HepG2 (cell line): ENCODE results near the gene TAS1R3. TPM values are rescaled to one million over a fixed set of nuclear protein-coding genes. Genes with fewer than 3 reads are reported as not detected.

Source experiments
- AGO2 ChIP-seq: fragments of 200-400 bp; formaldehyde crosslinking; optimal IDR thresholded peaks from 2 replicates; pipeline ENCODE3; 2017; ENCODE audit warnings: mild to moderate bottlenecking, low read depth, low read length, moderate library complexity
- CHCHD3 ChIP-seq: sonication (generic); formaldehyde crosslinking; IDR thresholded peaks from 2 replicates; pipeline ENCODE4 v1.8.0; 2022; ENCODE audit warnings: mild to moderate bottlenecking, missing genetic modification reagents, moderate library complexity
- ELK4 ChIP-seq: sonication (generic); formaldehyde crosslinking; IDR thresholded peaks from 2 replicates; pipeline ENCODE4 v1.9.0; 2021; ENCODE audit warnings: missing genetic modification reagents, borderline replicate concordance
- HHEX ChIP-seq: IDR thresholded peaks from 2 replicates; pipeline ENCODE4 v1.6.1; 2016; ENCODE audit warnings: control low read depth
- NFE2L1 ChIP-seq: sonication (generic); formaldehyde crosslinking; IDR thresholded peaks from 2 replicates; pipeline ENCODE4 v1.4.0; 2020; ENCODE audit warnings: missing genetic modification reagents, mild to moderate bottlenecking, borderline replicate concordance
- NRL ChIP-seq: sonication (generic); formaldehyde crosslinking; IDR thresholded peaks from 2 replicates; pipeline ENCODE4 v1.5.0; 2020; ENCODE audit warnings: missing genetic modification reagents, mild to moderate bottlenecking, moderate library complexity, borderline replicate concordance
- RBFOX2 ChIP-seq: fragments of 200-400 bp; formaldehyde crosslinking; IDR thresholded peaks from 2 replicates; pipeline ENCODE4 v1.6.1; 2017; ENCODE audit warnings: low read depth, mild to moderate bottlenecking, low read length
- SIN3A ChIP-seq: IDR thresholded peaks from 2 replicates; pipeline ENCODE4 v1.6.1; 2011; ENCODE audit warnings: low read depth, mild to moderate bottlenecking, control low read depth, low read length, borderline replicate concordance
- SNAI1 ChIP-seq: sonication (generic); formaldehyde crosslinking; IDR thresholded peaks from 2 replicates; pipeline ENCODE4 v1.5.0; 2020; ENCODE audit warnings: mild to moderate bottlenecking, missing genetic modification reagents, borderline replicate concordance
- ZNF235 ChIP-seq: sonication (generic); formaldehyde crosslinking; IDR thresholded peaks from 2 replicates; pipeline ENCODE4 v1.8.1; 2023; ENCODE audit warnings: mild to moderate bottlenecking, missing genetic modification reagents, borderline replicate concordance
- ZNF296 ChIP-seq: sonication (generic); formaldehyde crosslinking; conservative IDR thresholded peaks from 2 replicates; pipeline ENCODE4 v1.5.0; 2020; ENCODE audit warnings: mild to moderate bottlenecking, missing genetic modification reagents
- ZNF619 ChIP-seq: sonication (generic); formaldehyde crosslinking; IDR thresholded peaks from 2 replicates; pipeline ENCODE4 v1.4.0; 2020; ENCODE audit warnings: mild to moderate bottlenecking, missing genetic modification reagents
- ZSCAN12 ChIP-seq: sonication (generic); formaldehyde crosslinking; IDR thresholded peaks from 2 replicates; pipeline ENCODE4 v1.9.0; 2021; ENCODE audit warnings: mild to moderate bottlenecking, missing genetic modification reagents
- polyA plus RNA-seq, 8 experiments: library from polyadenylated mRNA; depleted of rRNA in 3 of 8; stranded (reverse) in 7 of 8; unstranded in 1 of 8; fragments of >200 nt; fragmentation: Illumina TruSeq in 4 of 8; extraction: Trizol in 4 of 8; gene quantifications; 2 replicates each; pipeline versions ENCODE4 v1.2.1 to v1.2.3, GENCODE V29; 2011 to 2016; ENCODE audit warnings: low read depth in 4 of 8, missing spikeins in 1 of 8, mixed read lengths in 1 of 8; ENCODE audit not compliant: insufficient read depth in 1 of 8
- total RNA-seq, 5 experiments: library from RNA; depleted of rRNA; stranded (reverse); fragments of >200 nt; fragmentation: Illumina TruSeq; extraction: Trizol; gene quantifications; 2 replicates each; pipeline ENCODE4 v1.2.3, GENCODE V29; 2016; ENCODE audit warnings: low read depth in 1 of 5
- TF ChIP-seq, protein P1 (sequence below): sonication (generic); formaldehyde crosslinking; IDR thresholded peaks from 2 replicates; pipeline ENCODE4 v1.4.0; 2020; ENCODE audit warnings: missing genetic modification reagents
- TF ChIP-seq, protein P2 (sequence below): sonication (generic); formaldehyde crosslinking; conservative IDR thresholded peaks from 2 replicates; pipeline ENCODE4 v1.5.0; 2020; ENCODE audit warnings: missing genetic modification reagents
- TF ChIP-seq, protein P3 (sequence below): sonication (generic); formaldehyde crosslinking; IDR thresholded peaks from 2 replicates; pipeline ENCODE4 v1.4.0; 2020; ENCODE audit warnings: mild to moderate bottlenecking, missing genetic modification reagents
- TF ChIP-seq, protein P4 (sequence below): sonication (generic); formaldehyde crosslinking; IDR thresholded peaks from 2 replicates; pipeline ENCODE4 v1.8.0; 2022; ENCODE audit warnings: missing genetic modification reagents, mild to moderate bottlenecking, borderline replicate concordance

TAS1R3 gene
- total and polyA plus RNA-seq, 2 of the 13 experiments (the other 11 are each of a cell fraction or from before 2014, with no cell fraction given) = 0.13 to 0.15 TPM

GRCh38 chr1:1305300-1306069, 25.6 kb upstream of the TAS1R3 start (continued):
- TF ChIP-seq, protein P1, sequence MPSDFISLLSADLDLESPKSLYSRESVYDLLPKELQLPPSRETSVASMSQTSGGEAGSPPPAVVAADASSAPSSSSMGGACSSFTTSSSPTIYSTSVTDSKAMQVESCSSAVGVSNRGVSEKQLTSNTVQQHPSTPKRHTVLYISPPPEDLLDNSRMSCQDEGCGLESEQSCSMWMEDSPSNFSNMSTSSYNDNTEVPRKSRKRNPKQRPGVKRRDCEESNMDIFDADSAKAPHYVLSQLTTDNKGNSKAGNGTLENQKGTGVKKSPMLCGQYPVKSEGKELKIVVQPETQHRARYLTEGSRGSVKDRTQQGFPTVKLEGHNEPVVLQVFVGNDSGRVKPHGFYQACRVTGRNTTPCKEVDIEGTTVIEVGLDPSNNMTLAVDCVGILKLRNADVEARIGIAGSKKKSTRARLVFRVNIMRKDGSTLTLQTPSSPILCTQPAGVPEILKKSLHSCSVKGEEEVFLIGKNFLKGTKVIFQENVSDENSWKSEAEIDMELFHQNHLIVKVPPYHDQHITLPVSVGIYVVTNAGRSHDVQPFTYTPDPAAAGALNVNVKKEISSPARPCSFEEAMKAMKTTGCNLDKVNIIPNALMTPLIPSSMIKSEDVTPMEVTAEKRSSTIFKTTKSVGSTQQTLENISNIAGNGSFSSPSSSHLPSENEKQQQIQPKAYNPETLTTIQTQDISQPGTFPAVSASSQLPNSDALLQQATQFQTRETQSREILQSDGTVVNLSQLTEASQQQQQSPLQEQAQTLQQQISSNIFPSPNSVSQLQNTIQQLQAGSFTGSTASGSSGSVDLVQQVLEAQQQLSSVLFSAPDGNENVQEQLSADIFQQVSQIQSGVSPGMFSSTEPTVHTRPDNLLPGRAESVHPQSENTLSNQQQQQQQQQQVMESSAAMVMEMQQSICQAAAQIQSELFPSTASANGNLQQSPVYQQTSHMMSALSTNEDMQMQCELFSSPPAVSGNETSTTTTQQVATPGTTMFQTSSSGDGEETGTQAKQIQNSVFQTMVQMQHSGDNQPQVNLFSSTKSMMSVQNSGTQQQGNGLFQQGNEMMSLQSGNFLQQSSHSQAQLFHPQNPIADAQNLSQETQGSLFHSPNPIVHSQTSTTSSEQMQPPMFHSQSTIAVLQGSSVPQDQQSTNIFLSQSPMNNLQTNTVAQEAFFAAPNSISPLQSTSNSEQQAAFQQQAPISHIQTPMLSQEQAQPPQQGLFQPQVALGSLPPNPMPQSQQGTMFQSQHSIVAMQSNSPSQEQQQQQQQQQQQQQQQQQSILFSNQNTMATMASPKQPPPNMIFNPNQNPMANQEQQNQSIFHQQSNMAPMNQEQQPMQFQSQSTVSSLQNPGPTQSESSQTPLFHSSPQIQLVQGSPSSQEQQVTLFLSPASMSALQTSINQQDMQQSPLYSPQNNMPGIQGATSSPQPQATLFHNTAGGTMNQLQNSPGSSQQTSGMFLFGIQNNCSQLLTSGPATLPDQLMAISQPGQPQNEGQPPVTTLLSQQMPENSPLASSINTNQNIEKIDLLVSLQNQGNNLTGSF = no peak
- TF ChIP-seq ZNF619 (CRISPR knock-in tag) (no peak), ZNF235 (CRISPR knock-in tag) (0 out of 2 replicates have a peak, but pooled peaks have one; percentile 16), SIN3A (peak; percentile 71; the same call in 1 of the 2 replicates), AGO2 (peak; percentile 16), RBFOX2 (peak; percentile 50), ZNF296 (CRISPR knock-in tag) (0 out of 2 replicates have a peak, but pooled peaks have one; percentile 62), NFE2L1 (CRISPR knock-in tag) (peak; percentile 76), NRL (CRISPR knock-in tag) (0 out of 2 replicates have a peak, but pooled peaks have one; percentile 26), HHEX (CRISPR knock-in tag) (no peak), ELK4 (no peak), SNAI1 (no peak), ZSCAN12 (no peak), CHCHD3 (CRISPR knock-in tag) (no peak)
- TF ChIP-seq, protein P2, sequence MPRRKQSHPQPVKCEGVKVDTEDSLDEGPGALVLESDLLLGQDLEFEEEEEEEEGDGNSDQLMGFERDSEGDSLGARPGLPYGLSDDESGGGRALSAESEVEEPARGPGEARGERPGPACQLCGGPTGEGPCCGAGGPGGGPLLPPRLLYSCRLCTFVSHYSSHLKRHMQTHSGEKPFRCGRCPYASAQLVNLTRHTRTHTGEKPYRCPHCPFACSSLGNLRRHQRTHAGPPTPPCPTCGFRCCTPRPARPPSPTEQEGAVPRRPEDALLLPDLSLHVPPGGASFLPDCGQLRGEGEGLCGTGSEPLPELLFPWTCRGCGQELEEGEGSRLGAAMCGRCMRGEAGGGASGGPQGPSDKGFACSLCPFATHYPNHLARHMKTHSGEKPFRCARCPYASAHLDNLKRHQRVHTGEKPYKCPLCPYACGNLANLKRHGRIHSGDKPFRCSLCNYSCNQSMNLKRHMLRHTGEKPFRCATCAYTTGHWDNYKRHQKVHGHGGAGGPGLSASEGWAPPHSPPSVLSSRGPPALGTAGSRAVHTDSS (CRISPR knock-in tag) = no peak
- TF ChIP-seq, protein P3, sequence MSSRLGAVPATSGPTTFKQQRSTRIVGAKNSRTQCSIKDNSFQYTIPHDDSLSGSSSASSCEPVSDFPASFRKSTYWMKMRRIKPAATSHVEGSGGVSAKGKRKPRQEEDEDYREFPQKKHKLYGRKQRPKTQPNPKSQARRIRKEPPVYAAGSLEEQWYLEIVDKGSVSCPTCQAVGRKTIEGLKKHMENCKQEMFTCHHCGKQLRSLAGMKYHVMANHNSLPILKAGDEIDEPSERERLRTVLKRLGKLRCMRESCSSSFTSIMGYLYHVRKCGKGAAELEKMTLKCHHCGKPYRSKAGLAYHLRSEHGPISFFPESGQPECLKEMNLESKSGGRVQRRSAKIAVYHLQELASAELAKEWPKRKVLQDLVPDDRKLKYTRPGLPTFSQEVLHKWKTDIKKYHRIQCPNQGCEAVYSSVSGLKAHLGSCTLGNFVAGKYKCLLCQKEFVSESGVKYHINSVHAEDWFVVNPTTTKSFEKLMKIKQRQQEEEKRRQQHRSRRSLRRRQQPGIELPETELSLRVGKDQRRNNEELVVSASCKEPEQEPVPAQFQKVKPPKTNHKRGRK (CRISPR knock-in tag) = no peak
- TF ChIP-seq, protein P4, sequence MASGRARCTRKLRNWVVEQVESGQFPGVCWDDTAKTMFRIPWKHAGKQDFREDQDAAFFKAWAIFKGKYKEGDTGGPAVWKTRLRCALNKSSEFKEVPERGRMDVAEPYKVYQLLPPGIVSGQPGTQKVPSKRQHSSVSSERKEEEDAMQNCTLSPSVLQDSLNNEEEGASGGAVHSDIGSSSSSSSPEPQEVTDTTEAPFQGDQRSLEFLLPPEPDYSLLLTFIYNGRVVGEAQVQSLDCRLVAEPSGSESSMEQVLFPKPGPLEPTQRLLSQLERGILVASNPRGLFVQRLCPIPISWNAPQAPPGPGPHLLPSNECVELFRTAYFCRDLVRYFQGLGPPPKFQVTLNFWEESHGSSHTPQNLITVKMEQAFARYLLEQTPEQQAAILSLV = 0 out of 2 replicates have a peak, but pooled peaks have one; percentile 40
